PC-3 (cell line): ENCODE results near the gene PAPOLA. TPM values are rescaled to one million over a fixed set of nuclear protein-coding genes. Genes with fewer than 3 reads are reported as not detected.

ENCODE experiments used
- ATAC-seq: fragments of 200-7000 bp; cut with Tn5 transposase; 2 replicates; pipeline ENCODE4 v1.9.1; 2020; ENCODE audit warnings: mild to moderate bottlenecking, moderate library complexity
- BruUV-seq: library from RNA; stranded (reverse); fragments of 400-500 nt; replicated peaks from 2 replicates; lab custom pipeline; 2021; lab: Mats Ljungman, UMichigan
- CTCF ChIA-PET: fragments of 300-600 bp; sonication (Branson Sonifier 250); formaldehyde crosslinking; loops from one replicate; lab custom pipeline; 2022; ENCODE audit warnings: antibody characterized with exemption; lab: Charles Lee
- POLR2A ChIA-PET: fragments of 300-600 bp; sonication (Branson Sonifier 250); formaldehyde crosslinking; loops from one replicate; lab custom pipeline; 2022; ENCODE audit warnings: antibody characterized with exemption; ENCODE audit not compliant: unreplicated experiment; lab: Charles Lee
- DNase-seq: peaks from one replicate; pipeline ENCODE4 v3.0.0-alpha.2; 2015
- H2AFZ ChIP-seq: fragments of 300-600 bp; sonication (generic); 2 replicates; pipeline ENCODE4 v1.6.0; 2016; ENCODE audit warnings: antibody characterized with exemption, low read length
- H3F3A ChIP-seq: fragments of 300-600 bp; sonication (generic); one replicate; pipeline ENCODE4 v1.6.0; 2017; ENCODE audit warnings: antibody characterized with exemption, low read length, control low read depth, mild to moderate bottlenecking; ENCODE audit not compliant: unreplicated experiment
- H3K27ac ChIP-seq: fragments of 300-600 bp; sonication (generic); 2 replicates; pipeline ENCODE4 v1.5.1; 2016; ENCODE audit warnings: mild to moderate bottlenecking, low read length
- H3K27me3 ChIP-seq: fragments of 300-600 bp; sonication (generic); 2 replicates; pipeline ENCODE4 v1.6.1; 2016; ENCODE audit warnings: low read length, mixed read lengths
- H3K36me3 ChIP-seq: fragments of 300-600 bp; sonication (generic); 2 replicates; pipeline ENCODE4 v1.6.1; 2016; ENCODE audit warnings: low read depth, mixed run types, low read length, mixed read lengths
- H3K4me1 ChIP-seq: fragments of 300-600 bp; sonication (generic); 2 replicates; pipeline ENCODE4 v1.5.1; 2016; ENCODE audit warnings: low read length; ENCODE audit not compliant: insufficient read depth
- H3K4me2 ChIP-seq: fragments of 300-600 bp; sonication (generic); 2 replicates; pipeline ENCODE4 v1.6.0; 2016; ENCODE audit warnings: low read length
- H3K4me3 ChIP-seq: fragments of 300-600 bp; sonication (generic); 2 replicates; pipeline ENCODE4 v1.5.1; 2016; ENCODE audit warnings: mild to moderate bottlenecking, low read length, mixed read lengths
- H3K79me2 ChIP-seq: fragments of 300-600 bp; sonication (generic); 2 replicates; pipeline ENCODE4 v1.6.1; 2017; ENCODE audit warnings: low read length, mixed read lengths
- H3K9ac ChIP-seq: fragments of 300-600 bp; sonication (generic); 2 replicates; pipeline ENCODE4 v1.6.0; 2016; ENCODE audit warnings: mild to moderate bottlenecking, low read length
- H3K9me2 ChIP-seq: fragments of 300-600 bp; sonication (generic); replicated peaks from 2 replicates; pipeline ENCODE4 v1.6.1; 2016; ENCODE audit warnings: mixed run types, low read length, mixed read lengths
- H3K9me3 ChIP-seq: fragments of 300-600 bp; sonication (generic); 2 replicates; pipeline ENCODE4 v1.6.1; 2016; ENCODE audit warnings: low read length, mixed read lengths
- H4K20me1 ChIP-seq: fragments of 300-600 bp; sonication (generic); 2 replicates; pipeline ENCODE4 v1.6.1; 2016; ENCODE audit warnings: low read length, mixed read lengths
- EZH2 ChIP-seq: fragments of 300-600 bp; sonication (generic); IDR thresholded peaks from one replicate; pipeline ENCODE4 v1.6.1; 2017; ENCODE audit warnings: antibody characterized with exemption, mild to moderate bottlenecking, low read length; ENCODE audit not compliant: unreplicated experiment
- EZH2phosphoT487 ChIP-seq: fragments of 300-600 bp; sonication (generic); IDR thresholded peaks from 2 replicates; pipeline ENCODE4 v1.6.1; 2018; ENCODE audit warnings: mild to moderate bottlenecking, antibody characterized with exemption, low read length, borderline replicate concordance
- intact Hi-C: fragments of 100-400 bp; cut with micrococcal nuclease; formaldehyde crosslinking; loops from 2 replicates; pipeline ENCODE4 v1.9.0; 2023
- total RNA-seq: library from RNA; depleted of rRNA; stranded (reverse); fragments of >200 nt; gene quantifications from 2 replicates; pipeline ENCODE4 v1.2.3, GENCODE V29; 2014
- TF ChIP-seq, protein P1 (sequence below): fragments of 300-600 bp; sonication (generic); conservative IDR thresholded peaks from 2 replicates; pipeline ENCODE4 v1.5.1; 2017; ENCODE audit warnings: antibody characterized with exemption, low read depth, mild to moderate bottlenecking, low read length

Gene PAPOLA
- total RNA-seq, 1 experiment from 2014 or later = 111 TPM

- Histone ChIP-seq H3K36me3 (no peaks in the 10 kb centered on the region), H3K79me2 (no peaks in the 10 kb centered on the region), H3K4me3 (no peak overlapping the region), H3F3A (no peaks in the 10 kb centered on the region), H3K4me1 (no peaks in the 10 kb centered on the region), H3K9ac (no peak overlapping the region), H3K27ac (no peak overlapping the region), H3K4me2 (no peak overlapping the region), H2AFZ (no peak overlapping the region), H3K9me3 (no peaks in the 10 kb centered on the region), H4K20me1 (no peaks in the 10 kb centered on the region), H3K9me2 (no peaks in the 10 kb centered on the region), H3K27me3 (no peaks in the 10 kb centered on the region)
- ATAC-seq (no peak), DNase-seq (no peak)
- TF ChIP-seq, protein P1, sequence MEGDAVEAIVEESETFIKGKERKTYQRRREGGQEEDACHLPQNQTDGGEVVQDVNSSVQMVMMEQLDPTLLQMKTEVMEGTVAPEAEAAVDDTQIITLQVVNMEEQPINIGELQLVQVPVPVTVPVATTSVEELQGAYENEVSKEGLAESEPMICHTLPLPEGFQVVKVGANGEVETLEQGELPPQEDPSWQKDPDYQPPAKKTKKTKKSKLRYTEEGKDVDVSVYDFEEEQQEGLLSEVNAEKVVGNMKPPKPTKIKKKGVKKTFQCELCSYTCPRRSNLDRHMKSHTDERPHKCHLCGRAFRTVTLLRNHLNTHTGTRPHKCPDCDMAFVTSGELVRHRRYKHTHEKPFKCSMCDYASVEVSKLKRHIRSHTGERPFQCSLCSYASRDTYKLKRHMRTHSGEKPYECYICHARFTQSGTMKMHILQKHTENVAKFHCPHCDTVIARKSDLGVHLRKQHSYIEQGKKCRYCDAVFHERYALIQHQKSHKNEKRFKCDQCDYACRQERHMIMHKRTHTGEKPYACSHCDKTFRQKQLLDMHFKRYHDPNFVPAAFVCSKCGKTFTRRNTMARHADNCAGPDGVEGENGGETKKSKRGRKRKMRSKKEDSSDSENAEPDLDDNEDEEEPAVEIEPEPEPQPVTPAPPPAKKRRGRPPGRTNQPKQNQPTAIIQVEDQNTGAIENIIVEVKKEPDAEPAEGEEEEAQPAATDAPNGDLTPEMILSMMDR = no peak
- no peak for TF ChIP-seq EZH2
- TF ChIP-seq EZH2phosphoT487 = no peak
- intact Hi-C loops = no loop called here
- BruUV-seq = no TSS peak
- CTCF ChIA-PET = interaction anchor here (0.6 kb wide), 1 partner anchor 33 kb away, joined by 5 read pairs; no protein-coding TSS in a partner anchor
- POLR2A ChIA-PET = no interaction called here
These were observed 19.2 kb upstream of the PAPOLA start for GRCh38 chr14:96482986-96483385.

- Histone ChIP-seq H3K4me3 (no peak overlapping the region), H3F3A (no peaks in the 10 kb centered on the region), H4K20me1 (no peaks in the 10 kb centered on the region), H3K4me2 (no peak overlapping the region), H3K27me3 (no peaks in the 10 kb centered on the region), H2AFZ (no peak overlapping the region), H3K9me2 (no peaks in the 10 kb centered on the region), H3K9me3 (no peaks in the 10 kb centered on the region), H3K9ac (no peak overlapping the region), H3K79me2 (no peaks in the 10 kb centered on the region), H3K4me1 (no peaks in the 10 kb centered on the region), H3K36me3 (no peaks in the 10 kb centered on the region), H3K27ac (no peak overlapping the region)
- no TSS peak for BruUV-seq
- DNase-seq (peak; percentile 26), ATAC-seq (no peak)
- TF ChIP-seq EZH2phosphoT487 (no peak), EZH2 (no peak)
- TF ChIP-seq, protein P1 = no peak
- ChIA-PET POLR2A (no interaction called here), CTCF (no interaction called here)
- intact Hi-C loops = no loop called here
These were observed 17.8 kb upstream of the PAPOLA start for GRCh38 chr14:96484399-96484798.

DNA sequence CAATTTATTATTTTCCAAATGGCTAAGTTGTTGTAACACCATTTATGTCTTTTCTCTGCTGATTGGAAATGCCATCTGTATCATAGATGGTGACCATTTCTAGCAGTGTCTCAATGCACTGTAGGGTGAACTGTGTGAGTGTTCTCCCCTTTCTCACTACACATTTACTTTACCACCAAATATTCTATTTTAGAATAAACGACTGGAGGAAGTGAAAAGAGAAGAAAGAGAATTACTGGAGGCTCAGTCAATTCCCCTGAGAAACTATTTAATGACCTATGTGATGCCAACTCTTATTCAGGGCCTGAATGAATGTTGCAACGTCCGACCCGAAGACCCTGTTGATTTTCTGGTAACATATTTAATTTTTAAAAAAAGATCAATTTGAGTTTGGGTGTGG lies 15.5 kb upstream of the PAPOLA start:
- H3K4me3 ChIP-seq = no peak overlapping the region
- ATAC-seq = no peak
- no peaks in the 10 kb centered on the region for H3K27me3 ChIP-seq
- no peak overlapping the region for H3K27ac ChIP-seq
- no peaks in the 10 kb centered on the region for H3K79me2 ChIP-seq
- no peaks in the 10 kb centered on the region for H4K20me1 ChIP-seq
- no peaks in the 10 kb centered on the region for H3K9me3 ChIP-seq
- H2AFZ ChIP-seq = no peak overlapping the region
- no peak overlapping the region for H3K9ac ChIP-seq
- no peaks in the 10 kb centered on the region for H3K4me1 ChIP-seq
- no peaks in the 10 kb centered on the region for H3F3A ChIP-seq
- no peak for DNase-seq
- no peaks in the 10 kb centered on the region for H3K36me3 ChIP-seq
- CTCF ChIA-PET = no interaction called here
- POLR2A ChIA-PET = no interaction called here
- H3K4me2 ChIP-seq = no peak overlapping the region
- H3K9me2 ChIP-seq = no peaks in the 10 kb centered on the region
- no TSS peak for BruUV-seq
- TF ChIP-seq, protein P1 = no peak
- TF ChIP-seq EZH2 (no peak), EZH2phosphoT487 (no peak)
- intact Hi-C loops = no loop called here
